HK-2 (cell line): ENCODE data around the gene LARGE1.

Experiments
- DNase-seq: peaks from one replicate; pipeline ENCODE4 v3.0.0-alpha.2; 2018; ENCODE audit not compliant: unreplicated experiment

The LARGE1 gene

DNA sequence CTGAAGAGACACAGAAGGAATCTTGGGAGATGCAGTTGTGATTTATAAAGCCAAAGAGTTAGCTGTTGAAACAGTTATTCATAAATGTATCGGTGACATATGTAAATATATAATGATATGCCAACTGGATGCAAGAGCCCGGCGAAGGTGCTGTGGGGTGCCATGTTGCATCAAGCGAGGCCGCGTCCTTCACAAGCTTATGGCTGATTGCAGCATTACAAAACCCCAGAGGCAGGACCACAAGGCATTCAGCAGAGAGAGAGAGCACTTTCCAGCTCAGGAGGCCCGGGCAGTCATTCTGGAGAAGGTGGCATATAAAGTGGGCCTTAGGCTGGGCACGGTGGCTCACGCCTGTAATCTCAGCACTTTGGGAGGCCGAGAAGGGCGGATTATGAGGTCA is 65.6 kb downstream of the LARGE1 start:
- no peak for DNase-seq

GRCh38 chr22:33853200-33854097 is 66.8 kb downstream of the LARGE1 start:
- peak; percentile 20 for DNase-seq

DNA sequence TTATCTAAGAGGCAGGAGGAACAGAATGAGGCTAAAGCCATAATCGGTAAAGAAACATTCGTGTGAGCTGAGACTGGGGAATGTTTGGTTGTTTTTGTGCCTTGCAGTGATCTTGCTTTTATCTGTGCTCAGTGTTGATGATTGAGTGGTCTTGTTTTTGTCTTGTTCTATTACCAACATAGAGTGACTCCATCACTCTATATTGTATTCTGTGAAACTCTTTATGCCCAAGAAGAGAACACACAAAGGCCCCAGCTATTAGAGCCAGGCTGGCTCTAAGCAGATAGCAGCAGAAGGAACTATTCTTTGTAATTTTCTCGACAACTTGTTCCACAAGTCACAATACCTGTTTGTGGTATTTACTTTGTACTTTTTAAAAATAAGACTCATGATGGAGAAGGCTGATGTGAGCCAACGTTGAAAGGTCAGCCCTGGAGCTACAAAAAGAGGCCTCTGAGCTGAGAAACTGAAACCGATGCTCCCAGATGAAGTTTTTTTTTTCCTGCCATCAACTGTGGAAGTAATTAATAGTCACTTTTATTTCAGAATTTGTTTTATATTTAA is 68.4 kb downstream of the LARGE1 start:
- DNase-seq = no peak

- DNase-seq = no peak
Observed at GRCh38 chr22:33851240-33851639, 69.0 kb downstream of the LARGE1 start.

- DNase-seq = no peak
Observed at GRCh38 chr22:33850724-33851123, 69.6 kb downstream of the LARGE1 start.

GRCh38 chr22:33850193-33850592 is 70.1 kb downstream of the LARGE1 start:
- no peak for DNase-seq

DNA sequence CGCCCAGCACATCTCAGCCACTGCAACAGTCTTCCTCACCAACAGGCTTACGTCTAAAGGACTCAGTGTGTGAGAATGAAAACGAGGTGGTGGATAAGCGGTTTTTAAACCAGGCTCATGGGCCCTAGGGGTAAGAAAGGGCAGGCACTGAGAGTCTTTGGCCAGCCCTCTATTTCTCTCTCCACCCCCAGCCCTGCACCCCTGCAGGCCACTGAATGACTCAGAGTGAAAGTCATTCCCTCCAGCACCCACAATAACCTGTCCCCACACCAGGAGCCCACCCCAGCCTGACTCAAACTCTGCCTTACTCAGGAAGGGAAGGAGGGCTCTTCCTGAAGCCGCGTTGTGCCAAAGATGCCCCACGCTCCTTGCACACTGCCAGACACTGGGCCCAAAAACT is 72.0 kb downstream of the LARGE1 start:
- DNase-seq = peak; percentile 7

- no peak for DNase-seq
Observed at GRCh38 chr22:33844273-33844672, 76.0 kb downstream of the LARGE1 start.

GRCh38 chr22:33842421-33843094 is 77.7 kb downstream of the LARGE1 start:
- no peak for DNase-seq

GRCh38 chr22:33842006-33842354 is 78.3 kb downstream of the LARGE1 start:
- no peak for DNase-seq

GRCh38 chr22:33841281-33842005 is 78.8 kb downstream of the LARGE1 start:
- no peak for DNase-seq

GRCh38 chr22:33838644-33839043 is 81.6 kb downstream of the LARGE1 start:
- no peak for DNase-seq

GRCh38 chr22:33837826-33838225 is 82.5 kb downstream of the LARGE1 start:
- no peak for DNase-seq

- DNase-seq = no peak
Observed at GRCh38 chr22:33835265-33835664, 85.0 kb downstream of the LARGE1 start.

DNA sequence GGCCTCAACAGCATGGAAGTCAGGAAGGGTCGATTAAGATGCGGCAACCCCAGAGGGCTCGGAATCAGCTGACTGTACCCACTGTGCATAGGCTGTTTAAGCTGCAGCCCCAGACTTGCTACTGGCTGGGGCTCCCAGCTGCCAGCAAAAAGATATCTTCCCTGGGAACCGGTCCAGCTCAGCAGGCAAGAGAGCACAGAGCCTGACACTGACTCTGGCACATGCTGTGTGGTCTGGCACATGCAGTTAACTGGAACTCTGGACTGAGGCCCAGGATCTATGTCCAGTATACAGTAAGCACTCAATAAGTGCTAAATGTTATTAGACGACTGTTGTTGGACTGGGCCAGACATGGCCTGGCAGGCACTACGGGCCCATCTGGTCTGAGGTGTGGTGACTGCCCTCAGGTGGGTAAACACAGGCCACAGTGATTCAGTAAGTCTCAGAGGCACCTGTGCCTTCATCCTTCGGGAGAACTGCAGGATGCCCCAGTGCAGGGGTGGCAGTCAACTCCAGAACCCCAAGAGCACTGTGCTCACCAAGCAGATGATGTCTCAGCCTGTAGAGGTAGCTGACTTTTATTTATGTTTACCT is 87.6 kb downstream of the LARGE1 start:
- DNase-seq = no peak

GRCh38 chr22:33831651-33832050 is 88.6 kb downstream of the LARGE1 start:
- no peak for DNase-seq

- no peak for DNase-seq
Observed at GRCh38 chr22:33831207-33831606, 89.1 kb downstream of the LARGE1 start.

- DNase-seq = no peak
Observed at GRCh38 chr22:33829546-33830280, 90.6 kb downstream of the LARGE1 start.

- no peak for DNase-seq
Observed at GRCh38 chr22:33828302-33828701, 92.0 kb downstream of the LARGE1 start.

- no peak for DNase-seq
Observed at GRCh38 chr22:33825761-33826160, 94.5 kb downstream of the LARGE1 start.

DNA sequence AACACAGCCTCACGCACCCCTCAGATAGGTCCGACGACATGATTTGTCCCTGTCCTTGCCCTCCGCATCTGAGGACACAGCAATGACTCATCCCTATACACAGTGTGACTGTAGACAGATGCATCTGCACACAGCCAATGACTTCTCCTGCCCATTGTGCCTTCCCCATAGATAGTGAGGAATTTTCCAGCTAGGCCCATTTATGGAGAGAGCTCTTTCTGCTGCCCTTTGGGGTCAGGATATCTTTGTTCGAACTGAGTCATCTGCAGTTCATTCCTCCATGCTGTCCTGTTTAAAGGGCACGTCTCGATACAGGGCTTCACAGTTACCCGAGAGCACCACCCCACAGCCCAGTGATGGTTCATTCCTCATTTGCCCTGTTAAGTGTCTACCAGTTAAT is 96.7 kb downstream of the LARGE1 start:
- DNase-seq = no peak
